HG02852 (cell line): ENCODE data around the gene TEX28.
"Not testable (repeated sequence)": the region's sequence is repeated elsewhere in the genome, so short reads cannot be mapped to it uniquely, and the experiment has no call there.

Source experiments
- ATAC-seq: cut with Tn5 transposase; IDR thresholded peaks from one replicate; pipeline ENCODE4 v1.9.1; 2021; ENCODE audit warnings: mild to moderate bottlenecking, moderate library complexity; ENCODE audit not compliant: unreplicated experiment

Gene TEX28

GRCh38 chrX:154312116-154312515 is 17.2 kb upstream of the TEX28 start:
- ATAC-seq, result no peak

GRCh38 chrX:154310616-154311536 is 16.0 kb upstream of the TEX28 start:
- no peak for ATAC-seq

GRCh38 chrX:154309041-154309775 is 14.3 kb upstream of the TEX28 start:
- no peak for ATAC-seq

GRCh38 chrX:154308108-154308946 is 13.4 kb upstream of the TEX28 start:
- ATAC-seq, result no peak

- ATAC-seq, result no peak
Observed at GRCh38 chrX:154307202-154307601, 12.3 kb upstream of the TEX28 start.

DNA sequence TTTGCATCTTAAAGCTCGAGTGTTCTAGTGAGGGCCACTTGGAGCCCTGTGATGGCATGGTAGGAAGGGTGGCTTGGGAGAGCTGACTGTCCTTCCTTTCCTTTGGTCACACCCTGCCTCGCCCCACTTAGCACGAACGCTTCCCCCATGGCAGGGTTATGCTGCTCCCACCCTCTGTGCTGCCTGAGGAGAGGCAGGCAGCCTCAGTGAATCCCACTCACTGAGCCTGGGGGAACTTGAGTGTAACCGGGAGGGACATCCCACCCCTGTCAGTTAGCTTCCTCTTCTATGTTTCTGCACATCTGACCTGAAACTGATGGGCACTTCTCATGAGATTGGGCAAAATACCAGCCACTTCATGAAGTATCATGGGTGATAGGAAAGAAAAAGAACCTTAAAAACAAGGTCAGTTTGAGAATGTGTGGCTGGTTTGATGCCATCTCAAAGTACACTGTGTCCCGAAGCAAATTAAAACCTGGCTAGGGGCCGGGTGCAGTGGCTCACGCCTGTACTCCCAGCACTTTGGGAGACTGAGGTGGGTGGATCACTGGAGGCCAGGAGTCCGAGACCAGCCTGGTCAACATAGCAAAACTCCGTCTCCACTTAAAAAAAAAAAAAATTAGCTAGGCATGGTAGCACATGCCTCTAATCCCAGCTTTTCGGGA is 10.7 kb upstream of the TEX28 start:
- no peak for ATAC-seq

- no peak for ATAC-seq
Observed at GRCh38 chrX:154304846-154305245, 9.9 kb upstream of the TEX28 start.

DNA sequence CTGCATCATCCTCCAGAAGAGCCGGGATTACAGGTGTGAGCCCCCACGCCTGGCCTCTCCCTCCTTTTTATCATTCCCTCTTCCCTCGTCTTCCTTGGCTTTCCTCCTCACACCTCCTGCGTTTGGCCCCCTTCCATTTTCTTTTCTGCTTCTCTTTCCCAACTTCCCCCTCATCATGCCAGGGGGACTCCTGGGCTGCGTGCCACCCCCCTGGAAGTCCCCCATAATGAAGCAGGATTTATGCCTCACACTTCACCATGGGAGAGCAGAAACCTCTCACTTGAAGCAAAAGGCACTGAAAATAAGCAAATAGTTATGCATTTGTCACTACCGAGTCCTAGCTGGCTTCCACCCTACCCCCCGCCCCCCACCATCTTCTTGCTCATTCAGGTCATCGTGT is 8.6 kb upstream of the TEX28 start:
- ATAC-seq, result no peak

- ATAC-seq, result not testable (repeated sequence)
Observed at GRCh38 chrX:154302998-154303397, 8.1 kb upstream of the TEX28 start.

- ATAC-seq, result no peak
Observed at GRCh38 chrX:154300816-154301215, 5.9 kb upstream of the TEX28 start.

DNA sequence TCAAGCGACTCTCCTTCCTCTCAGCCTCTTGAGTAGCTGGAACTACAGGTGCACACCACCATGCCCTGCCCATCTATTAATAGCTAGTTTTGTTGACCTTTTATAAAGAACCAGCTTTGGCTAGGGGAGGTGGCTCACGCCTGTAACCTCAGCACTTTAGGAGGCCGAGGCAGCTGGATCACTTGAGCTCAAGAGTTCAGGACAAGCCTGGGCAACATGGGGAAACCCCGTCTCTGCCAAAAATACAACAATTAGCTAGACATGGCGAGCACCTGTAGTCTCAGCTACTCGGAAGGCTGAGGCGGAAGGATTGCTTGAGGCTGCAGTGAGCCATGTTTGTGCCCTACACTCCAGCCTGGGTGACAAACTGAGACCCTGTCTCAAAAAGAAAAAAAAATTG is 3.4 kb upstream of the TEX28 start:
- no peak for ATAC-seq

GRCh38 chrX:154296731-154297130 is 1.8 kb upstream of the TEX28 start:
- ATAC-seq, result no peak

DNA sequence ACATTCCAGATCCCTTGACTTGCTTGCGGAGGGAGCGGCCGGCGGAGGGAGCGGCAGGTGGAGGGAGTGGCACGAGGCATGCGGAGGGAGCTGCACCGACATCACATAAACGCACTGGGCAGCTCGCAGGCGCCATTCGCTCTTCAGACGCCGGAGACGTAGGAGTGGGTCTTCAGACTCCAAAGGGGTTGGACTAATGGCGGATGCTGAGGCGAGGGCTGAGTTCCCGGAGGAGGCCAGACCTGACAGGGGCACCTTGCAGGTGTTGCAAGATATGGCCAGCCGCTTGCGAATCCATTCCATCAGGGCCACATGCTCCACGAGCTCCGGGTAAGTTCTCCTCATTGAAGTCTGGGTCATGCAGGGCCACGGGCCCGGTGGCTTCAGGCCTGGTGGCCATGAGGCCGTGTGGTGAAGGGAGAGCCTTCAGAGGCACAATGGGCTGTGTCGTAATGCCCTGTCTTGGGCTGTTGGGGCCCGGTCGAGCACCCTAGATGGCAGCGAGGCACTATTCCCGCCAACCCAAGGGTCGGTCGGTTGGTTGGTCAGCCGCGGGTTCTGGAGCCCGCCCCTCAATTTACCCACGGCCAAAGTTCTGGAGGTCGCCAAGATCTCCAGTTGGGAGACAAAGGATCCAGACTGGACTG is 863 bp upstream of the TEX28 start, which contains the start of gene TKTL1:
Gene TKTL1, plus strand, starts transcription at position 132 of the 647 bp plus-strand sequence. Its CDS starts 65 bp downstream, at position 197.
- ATAC-seq, result no peak

DNA sequence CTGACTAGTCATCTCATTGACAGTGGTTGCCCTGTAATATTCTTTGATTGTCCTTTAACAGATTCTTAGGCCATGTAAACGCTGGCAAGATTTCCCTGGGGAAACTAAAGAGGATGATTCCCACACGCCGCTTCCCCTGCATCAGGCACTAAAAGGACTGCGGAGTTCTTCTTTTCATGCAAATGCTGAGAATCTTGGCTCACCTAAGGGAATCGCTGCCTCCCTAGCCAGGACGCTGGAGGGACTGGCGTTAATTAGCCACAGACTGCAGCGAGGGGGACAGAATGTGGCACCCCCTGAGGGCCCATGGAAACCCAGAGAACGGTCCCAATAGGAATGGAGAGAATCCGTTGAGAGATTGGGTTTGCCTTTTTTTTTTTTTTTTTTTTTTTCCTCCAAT is 8.5 kb downstream of the TEX28 start:
- ATAC-seq, result not testable (repeated sequence)

GRCh38 chrX:154284489-154285338 is 10.2 kb downstream of the TEX28 start:
- not testable (repeated sequence) for ATAC-seq

DNA sequence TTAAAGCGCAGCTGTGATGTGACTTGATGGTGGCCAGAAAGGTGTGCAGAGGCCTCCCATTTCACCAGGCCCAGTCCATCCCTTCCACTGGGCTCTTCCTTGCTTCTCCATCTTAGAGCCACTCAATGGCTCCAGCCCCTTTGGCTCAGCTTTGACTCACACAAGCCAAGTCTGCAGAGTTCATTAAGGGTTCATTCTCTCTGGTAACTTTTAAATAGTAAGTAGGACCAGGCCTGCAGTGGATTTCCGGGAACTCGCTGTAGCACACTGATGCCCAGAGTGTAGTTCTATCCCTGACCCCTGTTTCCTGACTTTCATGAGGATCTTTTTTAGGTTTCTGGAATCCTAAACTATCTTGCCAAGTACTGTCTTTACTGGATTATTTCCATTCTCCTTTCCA is 25.7 kb downstream of the TEX28 start:
- not testable (repeated sequence) for ATAC-seq

DNA sequence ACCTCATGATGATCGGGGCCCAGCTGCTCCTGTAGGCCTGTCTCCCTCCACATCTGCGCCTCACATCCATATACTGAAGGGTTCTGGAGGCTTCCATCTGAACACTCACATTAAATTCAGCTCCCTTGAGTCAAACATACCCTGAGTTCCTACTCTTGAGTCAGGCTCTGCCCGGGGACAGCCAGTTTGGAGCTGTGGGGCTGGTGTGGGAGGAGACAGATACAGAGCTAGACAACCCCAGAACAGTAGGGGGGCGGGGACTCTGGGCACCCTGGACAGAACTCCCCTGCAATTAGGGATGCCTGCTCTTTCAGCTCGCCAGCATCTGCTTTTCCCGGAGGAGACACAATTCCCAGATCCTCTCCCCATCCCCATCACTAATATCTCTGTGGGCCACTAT is 31.9 kb downstream of the TEX28 start:
- not testable (repeated sequence) for ATAC-seq

DNA sequence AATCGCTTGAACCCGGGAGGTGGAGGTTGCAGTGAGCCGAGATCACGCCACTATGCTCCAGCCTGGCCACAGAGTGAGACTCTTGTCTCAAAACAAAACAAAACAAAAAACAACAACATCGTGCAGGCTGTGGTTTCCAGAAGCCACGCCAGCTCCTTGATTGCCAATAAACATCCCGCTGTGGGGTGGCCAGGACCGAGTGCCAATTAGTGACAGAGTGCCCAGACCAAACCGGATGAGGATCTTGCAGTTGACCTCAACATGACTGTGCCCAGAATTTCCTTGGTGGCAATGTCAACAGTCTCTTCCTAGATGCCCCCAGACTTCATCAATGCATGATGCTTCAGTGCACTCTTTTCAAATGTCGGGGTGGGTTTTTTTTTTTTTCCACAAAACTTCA is 36.2 kb downstream of the TEX28 start:
- ATAC-seq, result not testable (repeated sequence)

DNA sequence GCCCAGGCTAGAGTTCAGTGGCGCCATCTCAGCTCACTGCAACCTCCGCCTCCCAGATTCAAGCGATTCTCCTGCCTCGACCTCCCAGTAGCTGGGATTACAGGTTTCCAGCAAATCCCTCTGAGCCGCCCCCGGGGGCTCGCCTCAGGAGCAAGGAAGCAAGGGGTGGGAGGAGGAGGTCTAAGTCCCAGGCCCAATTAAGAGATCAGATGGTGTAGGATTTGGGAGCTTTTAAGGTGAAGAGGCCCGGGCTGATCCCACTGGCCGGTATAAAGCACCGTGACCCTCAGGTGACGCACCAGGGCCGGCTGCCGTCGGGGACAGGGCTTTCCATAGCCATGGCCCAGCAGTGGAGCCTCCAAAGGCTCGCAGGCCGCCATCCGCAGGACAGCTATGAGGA is 37.6 kb downstream of the TEX28 start, which contains the start of gene OPN1MW3:
Gene OPN1MW3, plus strand, starts transcription at position 301 of the 400 bp plus-strand sequence. Its CDS starts 38 bp downstream, at position 339.
- ATAC-seq, result not testable (repeated sequence)
